ENCODE measurements around the gene ARL2BP.

The ARL2BP gene

DNA sequence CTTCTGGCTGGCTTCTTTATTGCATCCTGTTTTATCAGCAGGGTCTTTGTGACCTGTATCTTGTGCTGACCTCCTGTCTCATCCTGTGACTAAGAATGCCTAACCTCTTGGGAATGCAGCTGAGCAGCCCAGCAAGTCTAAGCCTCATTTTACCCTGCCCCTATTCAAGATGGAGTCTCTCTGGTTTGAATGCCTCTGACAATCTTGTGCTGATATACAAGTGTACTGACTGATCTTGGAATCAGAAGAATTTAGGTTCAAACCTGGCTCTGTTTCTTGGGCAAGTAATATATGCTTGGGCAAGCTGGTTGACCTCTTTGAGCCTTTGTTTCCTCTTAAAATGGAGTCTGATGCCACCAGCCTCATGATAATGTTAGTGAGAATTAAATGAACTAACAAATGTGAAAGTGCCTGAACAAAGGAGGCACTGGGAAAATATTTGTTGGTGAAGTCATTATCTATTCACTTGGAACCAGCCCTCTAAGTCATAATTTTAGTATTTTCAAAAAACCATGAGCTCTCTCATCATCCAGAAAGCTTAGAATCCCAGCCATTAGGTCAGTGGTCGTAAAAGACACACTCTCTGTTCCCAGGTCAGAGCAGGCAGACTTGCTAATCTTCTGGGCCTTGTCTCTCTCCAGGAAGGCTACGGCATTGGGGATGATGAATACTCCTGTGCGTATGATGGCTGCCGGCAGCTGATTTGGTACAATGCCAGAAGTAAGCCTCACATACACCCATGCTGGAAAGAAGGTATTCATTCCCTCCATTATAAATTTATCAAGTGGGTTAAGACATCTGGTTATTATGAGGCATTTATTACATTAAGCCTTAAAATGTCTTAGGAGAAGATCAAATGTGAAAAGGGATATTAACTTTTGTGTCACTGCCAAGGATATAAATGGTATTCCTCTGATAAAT lies 18.1 kb upstream of the ARL2BP start:
- H3K4me1 Mint-ChIP-seq, result no peaks in the 10 kb centered on the region
- H3K9me3 Mint-ChIP-seq, result no peaks in the 10 kb centered on the region
- peaks cover 58% of the 10 kb centered on the region for H3K36me3 Mint-ChIP-seq
- no peaks in the 10 kb centered on the region for H3K27me3 Mint-ChIP-seq
- no peak for ATAC-seq
- H3K4me3 Mint-ChIP-seq, result no peak overlapping the region
- H3K27ac Mint-ChIP-seq, result no peak overlapping the region

DNA sequence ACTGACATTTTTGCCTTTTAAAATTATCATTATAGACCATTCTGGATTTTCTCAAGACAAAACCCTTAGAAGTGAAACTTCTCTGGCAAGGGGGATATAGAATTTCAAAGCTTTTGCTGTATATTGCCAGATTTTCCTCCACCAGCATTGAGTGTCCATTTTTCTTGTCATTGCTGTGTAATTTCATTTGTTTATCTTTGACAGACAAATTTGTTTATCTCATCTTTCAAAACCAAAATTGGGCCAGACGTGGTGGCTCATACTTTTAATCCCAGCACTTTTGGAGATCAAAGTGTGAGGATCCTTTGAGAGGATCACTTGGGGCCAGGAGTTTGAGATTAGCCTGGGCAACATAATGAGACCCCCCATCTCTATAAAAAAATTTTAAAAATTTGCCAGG lies 16.0 kb upstream of the ARL2BP start:
- H3K27me3 Mint-ChIP-seq, result no peaks in the 10 kb centered on the region
- H3K27ac Mint-ChIP-seq, result no peak overlapping the region
- no peak for ATAC-seq
- H3K9me3 Mint-ChIP-seq, result no peaks in the 10 kb centered on the region
- peaks cover 7% of the 10 kb centered on the region for H3K4me1 Mint-ChIP-seq
- peaks cover 54% of the 10 kb centered on the region for H3K36me3 Mint-ChIP-seq
- no peak overlapping the region for H3K4me3 Mint-ChIP-seq

DNA sequence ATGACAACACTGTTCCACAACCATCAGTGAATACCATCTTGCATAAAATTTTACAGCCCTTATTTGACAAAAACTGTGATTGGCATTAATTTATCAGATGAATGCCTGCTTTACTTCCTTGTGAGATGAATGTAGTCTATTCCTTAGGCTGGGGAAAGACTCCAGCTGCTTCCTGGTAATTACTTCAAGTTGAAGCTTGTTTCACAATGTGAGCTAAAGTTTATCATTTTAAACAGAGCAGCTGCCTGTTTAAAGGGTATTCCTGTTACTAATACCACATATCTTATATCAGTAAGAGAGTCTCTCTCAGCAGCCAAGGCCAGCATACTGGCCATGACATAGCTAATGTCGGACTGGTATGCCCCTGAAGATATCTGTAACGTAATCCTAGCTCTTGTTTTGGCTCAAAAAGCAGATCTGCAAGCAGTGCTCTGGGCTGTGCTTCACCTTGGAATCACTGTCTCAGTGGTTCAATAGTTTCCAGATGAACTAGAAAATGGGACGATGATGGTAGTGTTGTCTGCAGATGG lies 13.2 kb upstream of the ARL2BP start:
- H3K4me3 Mint-ChIP-seq, result no peak overlapping the region
- peaks cover 30% of the 10 kb centered on the region for H3K4me1 Mint-ChIP-seq
- no peak for ATAC-seq
- H3K27ac Mint-ChIP-seq, result no peak overlapping the region
- no peaks in the 10 kb centered on the region for H3K9me3 Mint-ChIP-seq
- H3K27me3 Mint-ChIP-seq, result no peaks in the 10 kb centered on the region
- H3K36me3 Mint-ChIP-seq, result peaks cover 55% of the 10 kb centered on the region

DNA sequence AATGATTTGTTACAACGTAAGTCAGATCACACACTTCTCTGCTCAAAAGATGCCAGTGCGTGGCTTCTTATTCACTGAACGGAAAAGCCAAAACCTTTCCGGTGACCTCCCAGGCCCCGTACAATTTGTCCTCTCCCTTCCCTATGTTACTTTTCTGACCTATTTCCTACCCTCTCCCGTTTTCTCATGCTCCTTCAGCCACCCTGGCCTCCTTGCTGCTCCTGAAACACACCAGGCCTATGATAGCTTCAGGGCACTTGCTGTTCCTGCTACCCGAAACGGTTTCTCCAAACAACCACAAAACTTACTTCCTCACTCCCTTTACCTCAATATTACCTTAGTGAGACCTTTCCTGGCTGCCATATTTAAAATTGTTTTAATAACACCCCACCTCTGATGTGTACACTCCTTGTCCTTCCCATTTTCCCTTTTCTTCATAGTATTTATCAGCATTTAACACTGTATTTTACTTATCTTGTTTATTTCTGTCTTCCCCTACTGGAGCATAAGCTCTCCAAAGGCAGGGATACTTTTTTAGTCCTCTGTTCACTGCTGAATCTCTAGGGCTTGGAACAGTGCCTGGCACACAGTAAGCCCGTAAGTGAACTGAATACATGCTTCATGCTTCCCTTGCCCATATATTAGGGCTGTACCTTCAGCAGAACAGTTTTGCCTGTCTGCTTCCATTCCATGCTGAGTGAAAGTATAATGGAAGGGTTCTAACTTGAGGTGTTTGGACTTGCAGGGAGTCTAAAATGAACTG lies 10.9 kb upstream of the ARL2BP start:
- H3K36me3 Mint-ChIP-seq, result peaks cover 52% of the 10 kb centered on the region

DNA sequence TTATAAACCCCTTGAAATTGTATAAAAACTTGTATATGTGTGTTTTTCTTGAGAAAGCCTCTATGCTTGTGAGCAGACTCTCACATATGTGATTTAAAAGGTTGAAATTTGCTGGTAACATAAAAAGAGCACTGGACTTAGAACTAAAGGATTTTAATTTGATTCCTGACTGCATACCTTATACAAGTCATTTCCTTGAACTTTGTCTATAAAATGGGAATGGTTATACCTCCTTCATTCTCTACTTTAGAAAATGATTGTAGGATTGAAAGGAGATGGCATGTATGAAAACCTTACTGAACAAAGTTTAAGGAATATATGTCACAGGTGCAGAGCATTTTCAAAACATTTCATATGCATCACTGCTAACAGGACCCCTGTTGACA lies 10.4 kb upstream of the ARL2BP start:
- Mint-ChIP-seq H3K4me1 (peaks cover 30% of the 10 kb centered on the region), H3K36me3 (peaks cover 52% of the 10 kb centered on the region), H3K27ac (peak overlapping the region; percentile 83), H3K4me3 (no peak overlapping the region), H3K9me3 (no peaks in the 10 kb centered on the region), H3K27me3 (no peaks in the 10 kb centered on the region)
- ATAC-seq, result peak; percentile 8

More for the DNA sequence above, 10.9 kb upstream of the ARL2BP start:
- H3K4me3 Mint-ChIP-seq, result no peak overlapping the region
- no peaks in the 10 kb centered on the region for H3K9me3 Mint-ChIP-seq
- H3K27me3 Mint-ChIP-seq, result no peaks in the 10 kb centered on the region
- peaks cover 30% of the 10 kb centered on the region for H3K4me1 Mint-ChIP-seq
- ATAC-seq, result no peak
- peak overlapping the region; percentile 83 for H3K27ac Mint-ChIP-seq

DNA sequence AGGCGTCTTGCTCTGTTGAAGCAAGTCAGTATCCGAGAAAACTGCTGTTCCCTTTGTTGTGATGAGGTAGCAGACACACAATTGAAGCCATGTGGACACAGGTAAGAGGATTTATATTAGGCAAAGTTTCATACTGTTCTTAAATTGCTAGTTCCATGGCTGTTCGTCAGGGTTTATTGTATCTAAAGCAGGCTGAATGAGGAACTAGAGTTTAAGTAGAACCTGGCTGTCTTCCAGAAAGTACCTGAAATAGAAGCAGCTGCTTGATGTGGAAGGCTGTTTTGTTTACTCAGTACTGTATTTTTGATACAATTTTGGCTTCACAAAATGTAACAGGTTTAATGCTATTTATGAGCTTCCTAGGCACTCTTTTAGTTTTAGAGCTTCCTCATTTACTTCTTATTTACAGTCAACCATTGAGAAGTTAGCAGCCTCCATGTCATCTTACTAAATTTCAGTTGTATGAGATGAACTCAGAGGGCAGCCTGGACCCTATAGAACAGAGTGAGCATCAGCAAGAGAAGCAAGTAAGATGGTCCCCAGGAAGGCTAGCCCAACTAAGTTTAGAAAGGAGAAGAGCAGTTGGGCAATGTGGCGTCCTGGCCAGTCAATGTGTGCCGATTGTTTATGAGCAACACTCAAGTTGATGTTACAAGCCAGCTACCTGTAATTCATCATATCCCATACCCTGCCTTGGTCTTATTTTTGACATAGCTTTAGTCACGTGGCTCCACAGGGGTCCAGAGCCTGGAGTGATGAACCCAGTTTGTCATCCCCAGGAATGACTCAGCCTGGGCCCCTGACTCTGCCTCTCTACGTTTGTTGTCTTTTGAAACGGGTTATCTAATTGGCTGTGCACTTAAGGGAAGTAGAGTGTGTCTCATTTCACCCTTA lies 9.7 kb upstream of the ARL2BP start:
- Mint-ChIP-seq H3K27ac (peak overlapping the region; percentile 83), H3K4me1 (peaks cover 31% of the 10 kb centered on the region), H3K27me3 (no peaks in the 10 kb centered on the region), H3K36me3 (peaks cover 49% of the 10 kb centered on the region), H3K4me3 (peak overlapping the region; percentile 32), H3K9me3 (no peaks in the 10 kb centered on the region)
- ATAC-seq, result peak; percentile 81

DNA sequence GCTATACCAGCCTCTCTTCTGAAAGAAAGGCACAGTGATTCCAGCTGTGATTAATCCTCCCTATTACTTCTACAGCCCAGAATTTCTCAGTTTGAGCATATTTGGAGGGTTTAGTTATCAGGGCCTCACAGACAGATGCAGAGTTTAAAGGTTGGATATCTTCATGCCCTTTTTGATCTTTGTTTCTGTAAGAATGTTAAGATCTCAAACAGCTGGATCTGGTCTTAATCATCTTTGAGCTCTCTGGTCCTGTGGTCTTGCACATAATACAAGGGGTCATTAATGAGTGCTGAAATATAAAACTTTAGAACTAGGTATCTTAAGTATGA lies 9.1 kb upstream of the ARL2BP start:
- Mint-ChIP-seq H3K27ac (peak overlapping the region; percentile 83), H3K27me3 (no peaks in the 10 kb centered on the region), H3K4me1 (peaks cover 37% of the 10 kb centered on the region), H3K4me3 (no peak overlapping the region), H3K9me3 (no peaks in the 10 kb centered on the region), H3K36me3 (peaks cover 43% of the 10 kb centered on the region)
- ATAC-seq, result no peak

DNA sequence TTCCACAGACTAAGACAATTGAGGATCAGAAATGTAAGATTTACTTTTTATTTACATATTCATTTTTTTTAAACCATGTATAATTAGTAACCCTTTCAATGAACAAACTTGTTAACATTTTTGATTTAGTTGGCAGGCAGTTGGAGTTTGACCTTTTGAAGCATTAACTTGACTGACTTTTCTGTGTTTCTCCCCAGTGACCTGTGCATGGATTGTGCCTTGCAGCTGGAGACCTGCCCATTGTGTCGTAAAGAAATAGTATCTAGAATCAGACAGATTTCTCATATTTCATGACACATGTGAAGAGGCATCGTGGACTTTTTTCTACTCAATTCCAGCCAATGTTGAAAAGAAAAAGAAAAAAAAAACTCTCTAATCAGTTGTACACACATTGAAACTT lies 6.4 kb upstream of the ARL2BP start:
- Mint-ChIP-seq H3K27ac (no peak overlapping the region), H3K4me1 (peaks cover 41% of the 10 kb centered on the region), H3K9me3 (no peaks in the 10 kb centered on the region), H3K4me3 (no peak overlapping the region), H3K36me3 (peaks cover 28% of the 10 kb centered on the region), H3K27me3 (no peaks in the 10 kb centered on the region)
- no peak for ATAC-seq

DNA sequence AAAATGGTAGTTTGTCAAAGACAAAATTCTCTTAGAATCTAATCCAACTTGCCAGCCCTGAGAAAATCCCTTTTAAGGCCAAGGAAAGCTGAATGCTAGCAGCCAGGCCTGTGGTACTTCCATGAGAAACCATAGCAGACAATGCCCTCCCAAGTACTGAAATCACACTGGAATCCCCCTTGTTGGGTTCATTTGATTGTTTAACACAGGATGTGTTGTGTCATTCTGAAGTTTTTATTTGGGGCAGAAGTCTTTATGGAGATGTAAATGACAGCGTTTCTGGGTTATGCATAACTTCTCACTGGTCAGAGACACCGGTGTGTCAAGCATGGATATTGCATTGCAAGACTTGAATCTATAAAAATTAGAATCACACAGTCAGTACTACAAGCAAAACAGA lies 6.0 kb upstream of the ARL2BP start:
- Mint-ChIP-seq H3K27me3 (no peaks in the 10 kb centered on the region), H3K36me3 (peaks cover 24% of the 10 kb centered on the region), H3K4me1 (peaks cover 40% of the 10 kb centered on the region), H3K27ac (no peak overlapping the region), H3K4me3 (no peak overlapping the region), H3K9me3 (no peaks in the 10 kb centered on the region)
- no peak for ATAC-seq

DNA sequence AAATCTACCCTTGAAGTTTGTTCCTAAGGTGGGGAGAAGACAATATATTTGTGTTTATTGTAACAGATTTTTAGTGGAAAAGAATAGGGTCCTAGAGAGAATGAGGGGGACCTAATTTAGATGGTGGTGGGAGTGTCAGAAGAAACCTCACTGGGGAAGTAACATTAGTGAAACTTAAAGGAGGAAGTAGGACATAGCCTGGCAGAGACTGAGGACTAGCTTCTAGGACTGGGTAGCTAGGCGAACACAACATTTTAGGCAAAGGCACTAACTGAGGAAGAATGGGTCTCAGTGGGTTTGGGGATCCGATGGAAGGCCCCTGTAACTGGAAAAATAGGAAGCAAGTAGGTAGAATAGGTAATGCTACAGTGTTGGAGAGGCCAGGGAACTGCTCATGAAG lies 4.2 kb upstream of the ARL2BP start:
- H3K4me1 Mint-ChIP-seq, result peaks cover 35% of the 10 kb centered on the region
- no peaks in the 10 kb centered on the region for H3K9me3 Mint-ChIP-seq
- no peaks in the 10 kb centered on the region for H3K27me3 Mint-ChIP-seq
- no peak for ATAC-seq
- H3K27ac Mint-ChIP-seq, result peak overlapping the region; percentile 68
- no peak overlapping the region for H3K4me3 Mint-ChIP-seq
- H3K36me3 Mint-ChIP-seq, result peaks cover 13% of the 10 kb centered on the region

DNA sequence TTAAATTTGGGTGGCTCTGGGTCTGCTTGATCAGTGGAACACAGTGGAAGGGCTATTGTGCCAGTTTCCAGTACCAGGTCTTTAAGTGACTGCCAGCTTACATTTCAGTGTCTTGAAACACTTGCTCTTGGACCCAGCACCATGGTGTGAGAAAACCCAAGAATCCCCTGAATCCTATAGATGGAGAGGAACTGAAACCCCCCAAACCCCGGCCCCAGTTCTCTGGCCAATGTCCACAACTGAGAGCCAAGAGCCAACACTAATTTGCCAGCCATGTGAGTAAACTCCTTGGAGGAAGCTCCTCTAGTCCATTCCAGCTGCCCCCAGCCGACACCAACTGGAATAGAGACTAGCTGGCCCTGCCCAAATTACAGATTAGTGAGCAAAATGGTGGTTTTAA lies 2.4 kb upstream of the ARL2BP start:
- Mint-ChIP-seq H3K36me3 (peaks cover 5% of the 10 kb centered on the region), H3K4me3 (no peak overlapping the region), H3K27ac (no peak overlapping the region), H3K4me1 (peaks cover 33% of the 10 kb centered on the region), H3K27me3 (no peaks in the 10 kb centered on the region), H3K9me3 (no peaks in the 10 kb centered on the region)
- no peak for ATAC-seq

DNA sequence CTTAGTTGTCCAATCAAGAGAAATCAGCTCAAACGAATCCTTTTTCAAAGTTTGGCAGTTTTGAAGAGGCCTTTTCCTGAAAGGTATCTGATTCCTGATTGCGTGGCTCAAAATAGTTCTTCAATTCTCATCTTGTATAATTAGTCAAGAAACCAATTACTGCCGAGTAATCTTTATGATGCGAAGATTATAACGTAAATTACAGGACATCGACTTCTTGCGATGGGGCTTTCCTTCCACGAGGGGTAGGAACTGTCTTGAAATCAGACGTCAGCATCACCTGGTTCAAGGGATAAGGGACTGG lies 644 bp upstream of the ARL2BP start:
- Mint-ChIP-seq H3K4me1 (peaks cover 33% of the 10 kb centered on the region), H3K27me3 (no peaks in the 10 kb centered on the region), H3K9me3 (no peaks in the 10 kb centered on the region), H3K4me3 (peak overlapping the region; percentile 85), H3K27ac (peak overlapping the region; percentile 77), H3K36me3 (peaks cover 5% of the 10 kb centered on the region)
- peak; percentile 63 for ATAC-seq

DNA sequence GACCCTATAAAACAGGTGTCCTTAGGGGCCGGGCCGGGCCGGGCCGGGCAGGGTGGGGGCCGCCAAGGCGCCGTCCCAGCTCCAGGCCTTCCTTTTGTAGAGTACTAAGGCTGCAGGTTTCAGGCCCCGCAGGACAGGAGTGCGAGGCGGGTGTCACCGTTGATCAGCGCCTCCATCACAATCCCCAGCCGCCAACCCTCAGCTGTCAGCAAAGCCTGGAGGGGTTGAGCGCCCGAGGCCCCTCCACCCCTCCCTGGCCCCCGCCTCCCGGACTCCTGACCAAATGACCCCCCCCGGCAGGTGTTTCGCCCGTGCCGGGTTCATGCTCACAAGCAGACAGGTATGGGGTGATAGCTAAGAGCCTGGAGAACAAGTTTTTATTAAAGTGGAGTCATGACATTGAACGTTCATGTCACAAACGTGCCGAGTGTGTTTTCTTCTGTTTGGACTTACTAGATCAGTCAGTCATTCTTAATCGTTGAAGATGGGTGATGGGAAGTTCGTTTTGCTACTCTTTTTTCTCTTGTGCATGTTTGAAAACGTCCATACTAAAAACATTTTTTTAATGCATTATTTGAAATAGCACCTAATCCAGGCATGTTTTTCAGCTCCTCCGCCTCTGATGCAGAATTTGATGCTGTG lies 534 bp downstream of the ARL2BP start:
- H3K27ac Mint-ChIP-seq, result peak overlapping the region; percentile 77
- ATAC-seq, result peak; percentile 49
- no peaks in the 10 kb centered on the region for H3K9me3 Mint-ChIP-seq
- peak overlapping the region; percentile 85 for H3K4me3 Mint-ChIP-seq
- no peaks in the 10 kb centered on the region for H3K27me3 Mint-ChIP-seq
- peaks cover 30% of the 10 kb centered on the region for H3K4me1 Mint-ChIP-seq
- peaks cover 15% of the 10 kb centered on the region for H3K36me3 Mint-ChIP-seq

DNA sequence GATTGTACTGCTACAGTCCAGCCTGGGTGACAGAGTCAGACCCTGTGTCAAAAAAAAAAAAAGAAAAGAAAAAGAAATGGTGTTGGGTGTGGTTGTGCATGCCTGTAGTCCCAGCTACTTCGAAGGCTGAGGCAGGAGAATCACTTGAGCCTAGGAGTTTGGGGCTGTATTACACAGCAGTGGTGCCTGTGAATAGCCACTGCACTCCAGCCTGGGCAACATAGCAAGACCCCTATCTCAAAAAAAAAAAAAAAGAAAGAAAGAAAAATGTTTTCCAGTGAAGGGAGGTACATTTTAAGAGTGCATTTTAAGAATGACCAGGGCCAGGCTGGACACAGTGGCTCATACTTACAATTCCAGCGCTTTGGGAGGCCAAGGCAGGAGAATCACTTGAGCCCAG lies 6.3 kb downstream of the ARL2BP start:
- no peak overlapping the region for H3K4me3 Mint-ChIP-seq
- ATAC-seq, result no peak
- H3K27ac Mint-ChIP-seq, result no peak overlapping the region
- no peaks in the 10 kb centered on the region for H3K4me1 Mint-ChIP-seq
- no peaks in the 10 kb centered on the region for H3K27me3 Mint-ChIP-seq
- H3K36me3 Mint-ChIP-seq, result peaks cover 51% of the 10 kb centered on the region
- peaks cover 3% of the 10 kb centered on the region for H3K9me3 Mint-ChIP-seq
